Measurements from ENCODE around the gene RASL10A.

RASL10A gene

DNA sequence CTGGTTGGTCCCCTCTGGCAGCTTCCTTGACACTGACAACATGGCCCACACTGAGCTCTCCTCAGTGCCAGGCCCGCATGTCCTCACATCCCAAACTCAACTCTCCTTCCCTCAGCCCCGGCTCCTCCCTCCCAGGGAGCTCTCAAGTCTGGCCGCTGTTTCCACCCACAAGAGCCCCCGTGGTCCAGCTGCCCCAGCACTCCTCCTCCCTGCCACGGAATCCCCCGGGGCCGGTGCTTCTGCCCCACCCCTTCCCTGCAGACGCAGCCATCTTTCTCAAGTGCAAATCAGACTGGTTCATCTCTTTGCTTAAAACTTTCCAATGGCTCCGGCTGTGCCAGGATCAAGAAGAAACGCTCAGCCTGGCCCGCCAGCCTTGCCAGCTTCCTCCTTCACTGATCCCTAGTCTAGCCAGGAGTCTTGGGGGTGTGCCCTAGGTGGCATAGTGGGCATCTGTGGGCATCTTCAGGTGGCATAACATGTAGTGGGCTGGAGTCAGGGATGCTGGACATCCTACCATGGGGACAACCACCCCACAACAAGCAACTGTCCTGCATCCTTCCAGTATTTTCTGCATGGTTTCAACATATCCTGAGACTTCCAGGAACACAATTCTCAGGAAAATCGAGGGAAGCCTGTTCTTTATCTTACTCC lies 22.3 kb upstream of the RASL10A start:
- no peak for DNase-seq

DNA sequence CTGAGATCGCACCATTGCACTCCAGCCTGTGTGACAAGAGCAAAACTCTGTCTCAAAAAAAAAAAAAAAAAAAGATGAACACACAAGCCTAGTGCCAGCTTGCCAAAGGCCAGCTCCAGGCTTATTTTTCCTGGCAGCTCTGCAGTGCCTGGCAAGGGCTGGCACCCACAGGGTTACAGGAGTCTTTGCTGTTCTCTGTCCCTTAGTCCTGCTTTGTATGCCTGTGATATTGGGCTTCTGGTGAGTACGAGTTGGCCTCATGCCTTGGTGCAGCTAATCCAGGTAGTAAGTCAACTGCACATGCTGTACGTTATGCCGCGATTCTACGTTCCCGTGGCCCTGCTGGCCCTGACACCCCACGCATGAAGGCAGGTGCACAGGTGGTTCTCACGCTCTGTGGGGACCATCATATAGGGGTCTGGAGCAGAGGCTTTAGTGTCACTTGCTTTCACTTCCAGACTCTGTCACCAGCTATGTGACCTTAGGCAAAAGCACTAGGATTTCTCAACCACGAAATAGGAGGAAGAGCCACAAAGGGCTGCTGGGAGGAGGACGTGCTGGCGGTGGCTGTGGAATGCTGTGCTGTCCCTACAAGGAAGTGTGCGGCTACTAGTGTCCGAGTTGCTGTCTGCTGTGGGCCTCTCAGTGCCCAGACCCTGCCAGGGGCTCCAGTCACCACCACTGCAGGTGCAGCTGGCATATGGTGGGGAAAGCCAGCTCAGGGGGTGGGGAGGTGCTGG lies 21.4 kb upstream of the RASL10A start:
- DNase-seq, result no peak

DNA sequence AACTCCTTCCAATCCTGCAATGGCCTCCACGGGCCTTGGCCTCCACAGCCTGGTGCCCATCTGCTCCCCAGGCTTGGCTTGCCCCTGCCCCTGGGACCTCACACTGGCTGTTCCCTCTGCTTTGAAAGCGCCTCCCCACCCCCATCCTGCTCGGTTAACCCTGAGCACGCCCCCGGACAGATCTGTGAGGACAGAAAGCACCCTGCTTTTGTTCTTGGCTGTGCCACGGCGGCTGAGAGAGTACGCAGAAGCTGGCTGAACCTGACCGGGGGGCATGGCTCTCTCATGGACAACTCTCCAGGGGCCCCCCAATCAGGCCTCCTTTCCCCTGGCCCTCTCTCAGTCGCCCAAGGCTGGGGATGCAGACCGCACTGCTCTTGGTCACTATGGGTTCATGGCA lies 20.2 kb upstream of the RASL10A start:
- DNase-seq, result no peak

DNA sequence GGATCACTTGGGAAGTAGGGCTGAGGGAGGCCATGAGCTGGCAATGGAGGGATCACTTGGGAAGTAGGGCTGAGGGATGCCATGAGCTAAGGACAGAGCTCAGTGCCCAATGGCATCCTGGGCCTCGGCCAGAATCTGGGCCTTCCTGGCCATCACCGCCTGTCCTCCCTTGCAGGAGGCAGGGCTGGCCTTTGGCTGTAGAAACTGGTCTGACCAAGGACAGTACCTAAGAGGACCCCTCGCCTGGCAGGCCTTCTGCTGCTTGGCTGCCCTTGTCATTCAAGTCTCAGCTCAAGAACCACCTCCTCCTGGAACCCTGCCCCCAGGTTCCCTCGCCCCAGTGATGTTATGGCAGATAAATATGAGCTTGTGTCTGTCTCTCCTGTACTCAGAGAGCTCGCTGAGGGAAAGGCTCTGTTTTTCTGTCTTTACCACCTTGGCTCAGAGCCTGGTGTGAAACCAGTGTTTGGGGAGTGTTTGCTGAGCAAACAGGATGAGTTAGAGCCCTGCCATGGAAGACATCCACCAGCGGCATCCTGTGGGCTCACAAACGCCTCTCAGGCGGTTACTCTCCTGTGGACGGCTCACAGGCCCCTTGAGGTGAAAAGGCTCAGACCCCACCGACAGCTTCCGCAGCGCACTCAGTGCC lies 19.3 kb upstream of the RASL10A start:
- no peak for DNase-seq

DNA sequence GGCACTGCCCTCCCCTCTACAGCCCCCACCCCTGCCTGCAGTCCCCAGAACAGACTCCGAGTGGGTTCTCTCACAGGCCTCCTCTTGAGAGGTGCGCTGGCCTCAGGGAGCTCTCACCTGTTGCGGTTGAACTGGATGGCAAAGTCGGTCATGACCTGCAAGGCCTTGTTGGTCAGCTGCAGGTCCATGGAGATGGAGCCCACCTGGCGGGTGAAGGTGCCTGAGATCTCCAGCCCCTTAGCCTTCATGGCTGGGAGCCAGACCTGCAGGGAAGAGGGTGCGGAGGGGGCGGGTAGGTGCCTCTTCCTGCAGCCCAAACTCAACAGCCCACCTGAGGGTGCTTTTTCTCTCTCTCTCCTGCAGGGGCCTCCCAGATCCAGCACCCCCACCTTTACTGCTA lies 18.7 kb upstream of the RASL10A start:
- DNase-seq, result no peak

DNA sequence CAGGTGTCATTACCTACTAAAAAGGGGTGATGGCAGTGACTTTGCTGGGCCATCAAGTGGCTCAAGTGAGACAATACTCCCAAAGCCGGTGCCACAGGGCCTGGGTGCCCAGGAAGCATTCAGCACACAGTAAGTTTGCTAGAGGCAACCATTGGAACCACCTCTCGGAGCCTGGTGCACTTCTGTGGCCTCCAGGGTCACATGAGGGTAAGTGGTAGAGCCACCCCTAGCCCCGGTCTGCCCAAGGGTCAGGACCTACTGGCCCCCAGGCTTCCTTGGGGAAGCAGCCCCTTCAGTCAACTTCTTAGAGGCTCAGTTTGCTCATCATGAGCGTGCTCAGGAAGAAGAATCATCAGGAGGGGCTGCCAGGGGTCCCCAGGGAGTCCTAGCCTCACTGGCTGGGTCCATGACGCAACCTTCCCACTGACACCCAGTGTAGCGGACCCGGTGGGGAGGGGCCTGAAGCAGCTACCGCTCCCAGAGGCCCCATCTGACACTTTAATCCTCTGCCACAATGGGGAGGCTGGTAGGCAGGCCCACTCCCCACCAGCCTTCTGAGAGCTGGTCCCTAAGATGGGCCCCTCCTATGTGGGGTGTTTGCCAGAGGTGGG lies 17.5 kb upstream of the RASL10A start:
- DNase-seq, result no peak

DNA sequence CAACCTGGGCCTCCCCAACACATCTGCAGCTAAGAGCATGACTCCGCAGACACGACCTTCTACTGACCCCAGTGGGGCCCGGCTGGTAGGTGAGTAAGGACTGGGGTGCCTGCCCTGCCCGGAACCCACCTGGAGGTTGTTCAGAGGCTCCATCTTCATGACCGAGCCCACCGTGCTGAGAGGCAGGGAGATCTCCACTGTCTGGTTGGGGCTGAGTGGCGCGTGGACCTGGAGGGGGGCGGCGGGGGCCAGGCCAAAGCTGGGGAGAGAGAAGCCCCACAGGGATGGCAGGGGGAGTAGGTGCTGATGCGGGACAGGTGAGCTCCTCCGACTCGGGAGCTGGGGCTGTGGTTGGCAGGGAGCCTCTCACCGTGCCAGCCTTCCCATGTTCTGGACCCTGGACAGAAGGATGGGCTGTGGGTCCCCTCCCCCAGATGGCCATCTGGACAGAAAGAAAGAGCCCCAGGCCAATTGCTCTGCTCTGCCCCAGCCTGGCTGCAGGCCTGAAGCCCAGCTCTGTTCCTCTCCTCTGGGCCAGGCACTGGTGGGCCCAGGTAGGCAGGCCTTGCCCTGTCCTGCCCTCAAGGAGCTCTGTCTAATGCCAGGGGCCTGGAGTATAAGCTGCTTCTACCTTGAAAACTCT lies 16.3 kb upstream of the RASL10A start:
- no peak for DNase-seq

DNA sequence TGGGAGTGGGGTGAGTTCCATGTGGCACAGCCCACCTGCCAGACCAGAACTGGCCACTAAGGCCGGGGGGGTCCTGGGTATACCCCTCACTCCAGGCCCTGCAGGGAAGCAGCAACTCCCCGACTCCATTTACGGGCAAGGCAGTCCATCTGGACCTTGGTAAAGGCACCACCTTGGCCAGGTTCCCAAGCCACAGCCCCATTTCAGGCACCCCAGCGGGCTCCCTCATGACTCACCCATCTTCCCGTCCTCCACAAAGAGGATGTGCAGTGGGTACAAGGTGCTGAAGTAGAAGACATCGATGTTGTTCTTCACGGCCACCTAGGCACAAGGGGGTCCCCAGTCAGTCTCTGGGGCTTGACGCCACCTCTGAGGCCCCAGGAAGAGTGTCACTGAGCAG lies 15.7 kb upstream of the RASL10A start:
- no peak for DNase-seq

DNA sequence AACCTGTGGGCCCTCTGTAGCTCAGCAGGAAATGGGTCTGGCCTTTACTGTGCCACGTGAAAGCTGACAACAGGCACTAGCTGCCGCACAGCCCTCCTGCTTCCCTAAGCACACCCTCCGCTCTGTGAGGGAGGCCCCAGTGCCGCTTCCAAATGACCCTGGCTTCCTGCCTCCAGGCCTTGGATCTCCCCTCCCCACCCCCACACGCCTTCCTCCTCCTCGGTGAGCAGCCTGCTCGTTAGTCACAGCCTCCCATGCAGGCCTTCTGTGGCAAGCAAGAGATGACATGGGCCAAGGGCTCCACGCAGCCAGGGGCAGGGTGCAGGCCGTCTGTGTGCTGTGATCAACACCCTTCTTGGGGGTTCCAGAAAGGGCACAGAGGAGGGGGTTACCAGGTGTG lies 15.3 kb upstream of the RASL10A start:
- no peak for DNase-seq

DNA sequence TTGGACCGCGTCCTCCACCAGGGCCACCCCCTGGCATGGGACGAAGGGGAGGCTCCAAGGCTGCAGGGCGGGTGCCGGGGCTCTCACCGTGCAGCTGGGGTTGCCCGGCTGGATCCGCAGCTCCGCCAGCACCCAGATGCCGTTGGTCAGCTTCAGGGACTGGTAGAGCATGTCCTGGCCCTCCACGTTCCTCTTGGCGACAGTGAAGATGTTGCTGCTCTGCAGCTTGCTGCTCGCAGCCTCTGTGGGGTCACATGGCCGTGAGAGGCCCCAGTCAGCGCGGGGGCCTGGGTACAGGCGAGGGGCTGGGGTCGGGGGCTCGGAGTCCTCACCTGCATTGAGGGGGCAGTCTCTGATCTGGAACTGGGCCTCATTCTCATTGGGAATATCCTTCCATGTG lies 14.8 kb upstream of the RASL10A start:
- DNase-seq, result no peak

DNA sequence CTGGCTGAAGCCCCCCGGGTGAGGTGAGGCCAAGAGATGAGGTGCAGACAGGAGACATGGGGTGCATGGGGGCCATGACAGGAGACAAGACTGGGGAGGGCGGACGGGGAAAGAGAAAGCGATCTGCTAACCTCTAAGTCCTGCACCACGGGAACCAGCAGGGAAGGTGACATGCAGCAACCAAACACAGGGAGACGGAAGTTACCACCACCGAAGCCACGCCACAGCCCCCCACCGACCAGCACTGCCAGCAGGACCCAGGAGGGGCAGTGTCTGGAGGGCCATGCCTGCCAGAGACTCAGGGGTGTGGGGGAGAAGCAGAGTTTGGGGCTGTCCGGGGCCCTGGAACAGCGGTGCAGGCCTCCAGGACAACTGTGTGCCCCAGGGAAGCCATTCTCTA lies 14.1 kb upstream of the RASL10A start:
- no peak for DNase-seq

DNA sequence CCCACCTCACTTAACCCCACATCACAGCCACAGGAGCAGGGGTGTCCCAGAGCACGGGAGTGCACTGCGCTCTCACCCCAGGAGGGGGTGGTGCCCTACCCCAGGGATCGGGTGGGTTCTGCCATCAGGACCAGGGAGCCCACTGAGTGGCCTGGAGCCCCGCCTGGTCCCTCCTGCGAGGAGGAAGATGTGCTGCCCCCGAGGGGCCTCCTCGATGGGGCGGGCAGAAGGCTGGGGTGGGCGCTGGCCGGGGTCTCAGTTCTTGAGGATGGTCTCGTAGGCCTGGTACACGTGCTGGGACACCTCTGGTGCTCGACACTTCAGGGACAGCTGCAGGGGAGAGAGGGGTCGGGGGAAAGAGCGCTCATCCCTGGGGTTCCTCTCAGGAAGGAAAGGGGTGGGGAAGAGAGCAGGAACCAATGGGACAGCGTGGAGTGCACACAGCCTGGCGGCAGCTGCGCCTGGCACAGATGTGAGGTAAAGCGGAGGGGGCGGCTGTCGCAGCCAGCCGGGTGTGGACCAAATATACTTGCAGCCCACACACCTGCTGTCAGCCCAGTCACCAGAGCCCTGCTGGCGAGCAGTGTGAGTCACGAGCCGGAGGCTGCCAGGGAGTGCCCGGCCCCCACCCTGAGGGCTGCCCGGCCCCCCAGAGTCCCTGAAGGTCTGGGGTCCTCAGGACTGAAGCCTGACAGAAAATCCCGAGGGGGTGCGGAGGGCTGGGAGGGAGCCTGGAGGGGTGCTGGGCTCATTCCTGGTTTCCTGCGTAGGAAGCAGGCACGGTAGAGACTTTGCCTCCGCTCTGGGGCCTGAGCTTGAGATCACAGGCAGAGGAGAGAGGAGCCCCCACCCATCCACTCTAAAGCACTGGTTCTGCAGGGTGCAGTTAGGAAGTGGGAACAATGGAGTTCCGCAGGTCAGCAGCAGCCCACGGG lies 13.3 kb upstream of the RASL10A start:
- no peak for DNase-seq

DNA sequence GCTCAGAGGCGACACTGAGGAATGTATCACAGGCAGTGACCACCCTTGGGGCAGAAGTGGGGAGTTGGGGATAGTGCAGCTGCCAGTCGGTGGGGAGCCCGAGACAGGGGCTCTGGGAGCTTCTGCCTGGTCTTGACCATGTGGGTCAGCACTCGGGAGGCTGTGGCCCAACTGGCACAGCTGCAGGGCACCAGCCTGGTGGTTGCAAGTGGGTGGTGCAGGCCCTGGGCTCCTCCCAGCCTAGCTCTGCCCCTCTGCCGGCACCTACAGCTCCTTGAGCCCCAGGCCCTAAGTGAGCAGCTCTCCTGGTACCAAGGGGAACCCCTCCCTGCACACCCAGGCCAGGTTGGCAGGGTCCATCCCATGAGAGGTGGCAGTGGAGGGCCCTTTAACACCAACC lies 12.6 kb upstream of the RASL10A start:
- DNase-seq, result no peak

DNA sequence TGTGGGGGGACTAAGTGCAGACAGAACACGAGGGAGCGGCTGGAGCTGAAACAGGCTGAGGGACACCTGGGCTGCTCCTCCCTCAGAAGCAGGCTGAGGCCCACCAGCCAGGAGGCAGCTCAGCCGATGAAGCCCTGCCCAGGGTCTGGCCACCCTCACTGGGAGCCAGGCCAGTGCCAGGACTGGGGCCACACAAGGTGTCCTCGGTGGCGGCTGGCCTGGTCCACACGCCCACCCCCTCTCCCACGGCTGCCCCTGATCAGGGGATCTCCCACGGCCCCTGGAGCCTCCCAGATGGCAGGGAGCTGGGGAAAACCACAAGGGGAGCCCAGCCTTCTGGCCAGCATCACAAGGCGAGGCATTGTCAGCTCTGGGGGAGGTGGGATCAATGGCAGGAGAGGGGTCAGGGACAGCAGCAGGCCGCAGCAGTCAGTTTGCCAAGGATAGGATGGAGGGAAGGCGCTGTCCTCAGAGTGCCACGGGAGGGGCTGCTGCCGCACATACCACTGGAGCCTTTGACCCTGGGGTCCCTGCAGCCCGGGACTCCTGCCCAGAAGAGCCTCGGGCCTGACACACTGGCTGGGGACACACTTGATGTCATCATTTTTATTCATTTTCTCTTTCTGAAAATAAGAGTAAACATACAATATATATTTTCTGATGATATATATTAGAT lies 11.7 kb upstream of the RASL10A start:
- DNase-seq, result no peak

DNA sequence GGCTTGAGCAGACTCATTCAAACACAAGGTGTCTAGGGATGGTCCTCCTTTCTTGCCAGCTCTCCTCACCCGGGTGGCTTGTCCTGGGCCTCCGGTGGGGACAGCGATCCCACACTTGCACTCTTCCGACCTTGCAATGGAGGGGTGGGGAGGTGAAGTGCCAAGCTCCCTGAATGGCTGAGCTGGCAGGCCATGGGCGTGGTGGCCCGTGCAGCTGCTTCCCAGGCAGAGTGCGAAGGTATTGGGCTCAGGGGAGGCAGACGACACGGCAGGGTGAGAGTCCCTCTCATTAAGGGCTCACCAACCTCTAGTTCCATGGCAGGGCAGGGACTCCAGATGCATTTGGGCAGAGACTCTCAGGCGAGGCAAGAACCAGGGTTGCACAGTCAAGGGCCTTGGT lies 11.0 kb upstream of the RASL10A start:
- DNase-seq, result no peak

DNA sequence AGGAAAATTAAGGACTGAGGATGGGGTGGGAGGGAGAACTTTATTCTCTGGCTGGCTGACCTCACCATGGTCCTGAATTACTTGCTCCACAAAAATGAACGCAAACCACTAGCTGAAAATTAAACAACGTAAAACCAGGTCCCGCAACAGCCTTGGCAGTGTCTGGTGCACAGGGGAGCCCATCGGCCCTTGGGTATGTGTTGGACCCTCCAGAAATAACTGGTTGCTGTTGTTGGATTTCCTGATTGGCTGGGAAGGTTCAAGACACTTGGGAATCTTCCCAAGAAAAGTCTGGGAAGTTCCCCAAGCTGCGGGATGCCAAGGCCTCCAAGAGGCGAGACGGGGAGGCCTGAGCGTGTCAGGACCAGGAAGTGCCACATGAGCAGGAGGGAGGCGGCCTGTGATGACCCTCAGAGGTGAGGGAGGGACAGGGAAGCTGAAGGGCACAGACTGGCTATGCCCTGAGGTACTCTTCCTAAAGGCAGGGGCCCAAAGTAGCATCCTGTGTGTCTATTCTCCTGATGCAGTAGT lies 10.4 kb upstream of the RASL10A start:
- DNase-seq, result no peak

DNA sequence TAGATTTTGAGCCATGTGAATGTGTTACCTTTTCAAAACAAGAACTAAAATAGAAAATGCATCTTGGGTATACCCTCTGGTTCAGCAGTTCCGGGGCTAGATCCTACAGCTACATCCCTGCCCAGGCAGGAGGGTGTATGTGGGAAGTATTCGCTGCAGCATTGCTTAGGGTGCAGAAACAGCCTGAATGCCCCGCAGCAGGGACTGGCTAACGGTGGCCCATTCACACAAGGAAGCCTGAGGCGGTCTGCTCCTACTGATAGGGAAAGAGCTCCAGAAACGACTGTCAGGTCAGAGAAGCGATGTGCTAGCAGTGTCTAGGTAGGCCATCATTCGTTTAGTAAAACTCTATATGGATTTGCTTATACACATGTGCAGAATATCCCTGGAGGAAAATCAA lies 9.9 kb upstream of the RASL10A start:
- no peak for DNase-seq

DNA sequence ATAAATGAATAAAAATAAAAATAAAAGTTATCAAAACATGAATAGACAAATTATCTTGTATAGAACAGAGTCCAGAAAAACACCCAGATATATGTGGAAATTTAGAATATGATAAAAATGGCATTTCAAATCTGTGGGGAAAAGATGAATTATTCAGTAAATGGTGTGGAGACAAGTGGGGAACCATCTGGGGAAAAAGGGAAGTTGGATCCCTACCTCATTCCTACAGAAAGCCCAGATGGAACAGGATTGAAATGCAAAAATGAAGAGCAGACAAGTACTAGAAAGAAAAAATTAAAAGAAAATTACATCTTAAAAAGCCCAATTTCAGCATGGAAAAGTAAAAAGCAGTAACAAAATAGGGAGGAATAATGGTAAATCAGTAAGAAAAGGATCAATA lies 8.1 kb upstream of the RASL10A start:
- no peak for DNase-seq

DNA sequence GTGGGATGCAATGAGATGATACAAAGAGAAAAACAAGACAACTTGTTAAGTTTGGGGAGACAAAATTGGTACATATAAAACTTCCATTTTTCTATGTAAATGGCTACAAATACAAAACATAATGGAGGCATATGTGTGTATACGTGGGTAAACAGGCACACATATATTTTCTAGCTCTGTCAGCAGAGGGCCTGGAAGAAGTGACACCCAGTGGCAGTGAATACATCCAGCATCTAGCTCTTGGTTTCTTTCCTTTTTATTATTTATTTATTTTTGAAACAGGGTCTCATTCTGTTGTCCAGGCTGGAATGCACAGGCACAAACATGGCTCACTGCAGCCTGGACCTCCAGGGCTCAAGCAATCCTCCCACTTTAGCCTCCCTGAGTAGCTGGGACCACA lies 5.0 kb upstream of the RASL10A start:
- no peak for DNase-seq

DNA sequence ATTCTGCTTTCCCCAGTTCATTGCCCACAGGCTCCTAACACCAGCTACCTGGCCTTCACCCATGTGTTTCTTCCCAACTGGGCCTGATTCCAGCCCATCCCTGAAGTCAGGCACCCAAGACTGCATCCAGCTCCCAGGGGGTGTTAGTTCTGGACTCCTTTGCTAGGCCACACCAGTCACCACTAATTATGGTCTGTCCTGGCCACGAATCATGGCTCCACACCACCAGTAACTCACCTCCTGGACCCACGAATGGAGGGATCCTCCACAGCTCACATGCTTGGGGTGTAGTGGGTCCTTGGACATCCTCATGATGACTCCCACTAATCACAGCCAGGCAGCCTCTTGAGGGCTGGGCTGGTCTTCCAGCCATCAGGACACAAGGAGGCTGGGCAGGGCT lies 3.6 kb upstream of the RASL10A start:
- DNase-seq, result no peak

DNA sequence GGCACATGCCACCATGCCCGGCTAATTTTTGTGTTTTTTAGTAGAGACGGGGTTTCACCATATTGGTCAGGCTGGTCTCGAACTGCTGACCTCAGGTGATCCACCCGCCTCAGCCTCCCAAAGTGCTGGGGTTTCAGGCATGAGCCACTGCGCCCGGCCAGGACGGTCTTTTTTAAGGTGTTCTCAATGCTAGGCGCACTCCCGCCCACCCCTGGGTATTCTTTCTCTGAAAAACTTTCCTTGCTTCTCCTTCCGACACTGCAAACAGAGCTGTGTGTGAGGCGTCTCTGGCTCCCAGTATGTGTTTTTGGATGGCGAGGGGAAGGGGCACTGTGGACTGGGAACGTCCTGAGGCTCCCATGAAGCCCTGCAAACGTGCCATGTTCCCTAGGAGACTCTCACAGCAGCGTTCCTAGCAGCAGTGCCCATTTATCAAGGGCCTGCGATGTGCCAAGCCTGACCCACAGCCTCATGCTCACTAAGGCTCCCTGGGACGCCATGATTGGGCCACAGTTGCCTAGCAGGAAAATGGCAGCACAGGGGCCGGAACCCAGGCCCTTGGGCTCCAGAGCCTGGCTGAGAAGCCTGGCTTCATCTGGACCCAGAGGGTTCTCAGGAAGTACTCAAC lies 2.4 kb upstream of the RASL10A start:
- DNase-seq, result no peak
